ENCODE data around the gene CHRNA5. TPM values are rescaled to one million over a fixed set of nuclear protein-coding genes. Genes with fewer than 3 reads are reported as not detected.
"Not testable (repeated sequence)": the region's sequence is repeated elsewhere in the genome, so short reads cannot be mapped to it uniquely, and the experiment has no call there.

The CHRNA5 gene
- total RNA-seq, 1 donor from 2014 or later = 2.1 TPM

- peak; percentile 37 for DNase-seq
Observed at GRCh38 chr15:78565951-78566774, 843 bp downstream of the CHRNA5 start.

- no peak for DNase-seq
Observed at GRCh38 chr15:78567531-78567930, 2.2 kb downstream of the CHRNA5 start.

GRCh38 chr15:78570710-78571109, 5.4 kb downstream of the CHRNA5 start:
- no peak for DNase-seq

- DNase-seq = no peak
Observed at GRCh38 chr15:78571382-78571781, 6.1 kb downstream of the CHRNA5 start.

GRCh38 chr15:78573416-78573815, 8.1 kb downstream of the CHRNA5 start:
- DNase-seq = no peak

GRCh38 chr15:78574944-78575343, 9.6 kb downstream of the CHRNA5 start:
- DNase-seq = no peak

- DNase-seq = no peak
Observed at GRCh38 chr15:78597583-78597982, 32.3 kb downstream of the CHRNA5 start.

- no peak for DNase-seq
Observed at GRCh38 chr15:78598348-78598747, 33.0 kb downstream of the CHRNA5 start.

GRCh38 chr15:78599189-78599588, 33.9 kb downstream of the CHRNA5 start:
- no peak for DNase-seq

GRCh38 chr15:78603467-78603866, 38.1 kb downstream of the CHRNA5 start:
- no peak for DNase-seq

GRCh38 chr15:78604420-78604819, 39.1 kb downstream of the CHRNA5 start:
- DNase-seq = no peak

GRCh38 chr15:78605201-78605600, 39.9 kb downstream of the CHRNA5 start:
- DNase-seq = no peak

- DNase-seq = no peak
Observed at GRCh38 chr15:78605680-78606079, 40.4 kb downstream of the CHRNA5 start.

GRCh38 chr15:78609551-78609950, 44.2 kb downstream of the CHRNA5 start:
- not testable (repeated sequence) for DNase-seq

- peak; percentile 30 for DNase-seq
Observed at GRCh38 chr15:78614021-78614420, 48.7 kb downstream of the CHRNA5 start.

- DNase-seq = no peak
Observed at GRCh38 chr15:78615151-78615589, 49.9 kb downstream of the CHRNA5 start.

- no peak for DNase-seq
Observed at GRCh38 chr15:78616506-78616905, 51.2 kb downstream of the CHRNA5 start.

GRCh38 chr15:78617076-78617475, 51.8 kb downstream of the CHRNA5 start:
- DNase-seq = no peak

GRCh38 chr15:78617516-78617915, 52.2 kb downstream of the CHRNA5 start:
- no peak for DNase-seq

- no peak for DNase-seq
Observed at GRCh38 chr15:78618064-78618463, 52.7 kb downstream of the CHRNA5 start.

- peak; percentile 96 for DNase-seq
Observed at GRCh38 chr15:78618490-78618934, 53.2 kb downstream of the CHRNA5 start.

- peak; percentile 4 for DNase-seq
Observed at GRCh38 chr15:78619022-78619950, 54.0 kb downstream of the CHRNA5 start.

GRCh38 chr15:78620021-78620526, 54.8 kb downstream of the CHRNA5 start:
- peak; percentile 32 for DNase-seq

All from tongue (tissue), 2 donors.